Measurements from ENCODE around the gene SIGLEC8. TPM values are rescaled to one million over a fixed set of nuclear protein-coding genes. Genes with fewer than 3 reads are reported as not detected.
A peak's percentile ranks its signal among the peaks of the same experiment; 100 is the strongest.

SIGLEC8 gene
- total RNA-seq (10 to 100 TPM in 3 of 9 donors, 1 to 10 TPM in 5, under 1 TPM in 1; 0.33 to 34.0 (median 9.0) TPM), polyA plus RNA-seq (1 to 10 TPM; 1.1 to 3.0 (median 2.4) TPM)
- long read RNA-seq, donor 1 = 0 reads
- long read RNA-seq, donor 2 = 0 reads
- long read RNA-seq, donor 3 = 0 reads
- long read RNA-seq, donor 4, partial matches to known transcripts = 0 of 7 reads
- long read RNA-seq, donor 4, other reads (novel, unspliced or antisense) = 3 of 7 reads
- long read RNA-seq, donor 5, partial matches to known transcripts = 2 of 16 reads
- long read RNA-seq, donor 5, other reads (novel, unspliced or antisense) = 7 of 16 reads
- long read RNA-seq, donor 6, partial matches to known transcripts = 0 of 3 reads
- long read RNA-seq, donor 6, other reads (novel, unspliced or antisense) = 1 of 3 reads
- long read RNA-seq, donor 7 = 0 reads
- long read RNA-seq, donor 8 = 0 reads
- long read RNA-seq, donor 9 = 0 reads
- long read RNA-seq, donor 10 = 0 reads

- Histone ChIP-seq H3K4me3 (no peak within 1 kb of the TSS), H3K36me3 (replicated peaks in 1 of 2) (no peaks in the 10 kb centered on the region), H3K4me1 (replicated peaks in 1 of 2) (no peaks in the 10 kb centered on the region), H3K27me3 (peaks cover 5% of the 10 kb centered on the region), H3K27ac (peak within 1 kb of the TSS in 3 of 5 donors; percentile 27 to 65 (median 44)), H3K9me3 (replicated peaks in 1 of 3) (no peaks in the 10 kb centered on the region)
- DNase-seq = peak in 1 of 7 donors; percentile 15
- 48 to 63% (median 54%) methylated on average over 7 to 10 of the region's 10 CpGs for WGBS, 4 donors
- intact Hi-C loops (cut with DNase I) = no loop called here
- TF ChIP-seq POLR2A (IDR thresholded peaks at IDR 0.05) (no peak), CTCF (IDR thresholded peaks at IDR 0.05) (no peak)
Observed at GRCh38 chr19:51458051-51458645, at the start of gene SIGLEC8. Gene SIGLEC8, minus strand, starts transcription at chr19:51458454. Its CDS starts 67 bp downstream, at chr19:51458387.

- TF ChIP-seq CTCF (IDR thresholded peaks at IDR 0.05) = no peak
- no peak for TF ChIP-seq POLR2A (IDR thresholded peaks at IDR 0.05)
- no peak for DNase-seq
- no peaks in the 10 kb centered on the region for H3K9me3 ChIP-seq (replicated peaks in 1 of 3)
- H3K27me3 ChIP-seq = no peaks in the 10 kb centered on the region
- H3K4me3 ChIP-seq = no peak overlapping the region
- WGBS, 4 donors = 52 to 62% (median 54%) methylated on average over 6 of the region's 6 CpGs
- no peaks in the 10 kb centered on the region for H3K4me1 ChIP-seq (replicated peaks in 1 of 2)
- H3K36me3 ChIP-seq (replicated peaks in 1 of 2) = no peaks in the 10 kb centered on the region
- H3K27ac ChIP-seq = no peak overlapping the region
- intact Hi-C loops (cut with DNase I) = no loop called here
Observed at GRCh38 chr19:51507640-51508058, 49.4 kb upstream of the SIGLEC8 start.

- WGBS, 4 donors = 37 to 43% (median 40%) methylated on average over 3 of the region's 3 CpGs
- no peak overlapping the region for H3K27ac ChIP-seq
- no peak overlapping the region for H3K4me3 ChIP-seq
- H3K36me3 ChIP-seq (replicated peaks in 1 of 2) = no peaks in the 10 kb centered on the region
- TF ChIP-seq CTCF (IDR thresholded peaks at IDR 0.05) (no peak), POLR2A (IDR thresholded peaks at IDR 0.05) (no peak)
- H3K9me3 ChIP-seq (replicated peaks in 1 of 3) = no peaks in the 10 kb centered on the region
- DNase-seq = peak in 1 of 7 donors; percentile 23
- intact Hi-C loops (cut with DNase I) = no loop called here
- H3K27me3 ChIP-seq = no peaks in the 10 kb centered on the region
- no peaks in the 10 kb centered on the region for H3K4me1 ChIP-seq (replicated peaks in 1 of 2)
Observed at GRCh38 chr19:51507192-51507591, 48.9 kb upstream of the SIGLEC8 start.

GRCh38 chr19:51505904-51506303 is 47.6 kb upstream of the SIGLEC8 start:
- no peak for TF ChIP-seq CTCF (IDR thresholded peaks at IDR 0.05)
- no peak for TF ChIP-seq POLR2A (IDR thresholded peaks at IDR 0.05)
- H3K9me3 ChIP-seq (replicated peaks in 1 of 3) = no peaks in the 10 kb centered on the region
- H3K36me3 ChIP-seq (replicated peaks in 1 of 2) = no peaks in the 10 kb centered on the region
- H3K27ac ChIP-seq = no peak overlapping the region
- 34 to 54% (median 39%) methylated on average over 3 of the region's 3 CpGs for WGBS, 4 donors
- intact Hi-C loops (cut with DNase I) = no loop called here
- H3K4me1 ChIP-seq (replicated peaks in 1 of 2) = no peaks in the 10 kb centered on the region
- DNase-seq = no peak
- no peaks in the 10 kb centered on the region for H3K27me3 ChIP-seq
- H3K4me3 ChIP-seq = no peak overlapping the region
